HEK293 (cell line): ENCODE measurements around the gene VAPA.

ENCODE experiments used
- CTCF ChIA-PET: fragments of 350-600 bp; formaldehyde crosslinking; extraction: SDS; loops from one replicate; lab custom pipeline; 2021; ENCODE audit warnings: antibody characterized with exemption; lab: Yijun Ruan, JAX
- POLR2A ChIA-PET: fragments of 300-600 bp; formaldehyde crosslinking; extraction: SDS; loops from one replicate; lab custom pipeline; 2020; ENCODE audit warnings: antibody characterized with exemption, inconsistent platforms; lab: Yijun Ruan, JAX
- H3K27ac ChIP-seq: fragments of 200-500 bp; sonication (Bioruptor generic); 2 replicates; pipeline ENCODE4 v1.5.1; 2014; ENCODE audit warnings: low read depth, low read length, control low read depth, inconsistent platforms; ENCODE audit errors: extremely low read depth
- H3K36me3 ChIP-seq, 2 experiments: fragments of 200-500 bp in 1 of 2; sonication (Bioruptor generic) in 1 of 2; 1 replicate in 1 of 2; 2 replicates in 1 of 2; pipeline ENCODE4 v1.5.1; 2014 to 2017; ENCODE audit warnings: inconsistent platforms in 2 of 2, low read length in 2 of 2; ENCODE audit not compliant: control insufficient read depth in 2 of 2, insufficient read depth in 1 of 2
- H3K4me1 ChIP-seq: fragments of 200-500 bp; sonication (Bioruptor generic); 2 replicates; pipeline ENCODE4 v1.5.1; 2014; ENCODE audit warnings: mild to moderate bottlenecking, low read length, inconsistent platforms; ENCODE audit not compliant: control insufficient read depth, insufficient read depth
- H3K4me3 ChIP-seq: 2 replicates; pipeline ENCODE4 v1.5.1; 2011; ENCODE audit warnings: low read depth, mild to moderate bottlenecking, control low read depth, low read length, moderate library complexity
- H3K9me3 ChIP-seq: fragments of 200-500 bp; sonication (Bioruptor generic); 2 replicates; pipeline ENCODE4 v1.5.1; 2014; ENCODE audit warnings: low read depth, low read length, inconsistent platforms; ENCODE audit not compliant: control insufficient read depth, insufficient read depth
- EGR2 ChIP-seq: fragments of 450-650 bp; formaldehyde crosslinking; IDR thresholded peaks from 2 replicates; pipeline ENCODE4 v1.5.1; 2016; ENCODE audit warnings: low read depth, missing biosample characterization, missing genetic modification characterization
- KLF1 ChIP-seq: fragments of 450-650 bp; formaldehyde crosslinking; IDR thresholded peaks from 2 replicates; pipeline ENCODE4 v1.5.1; 2016; ENCODE audit warnings: missing biosample characterization, missing genetic modification characterization
- KLF9 ChIP-seq: fragments of 450-650 bp; formaldehyde crosslinking; IDR thresholded peaks from 2 replicates; pipeline ENCODE4 v1.5.1; 2016; ENCODE audit warnings: missing biosample characterization, missing genetic modification characterization, low read depth
- MYNN ChIP-seq: fragments of 450-650 bp; formaldehyde crosslinking; IDR thresholded peaks from 2 replicates; pipeline ENCODE4 v1.5.1; 2016; ENCODE audit warnings: missing biosample characterization, missing genetic modification characterization, borderline replicate concordance
- OSR2 ChIP-seq: fragments of 450-650 bp; formaldehyde crosslinking; IDR thresholded peaks from 2 replicates; pipeline ENCODE4 v1.5.1; 2016; ENCODE audit warnings: missing biosample characterization, missing genetic modification characterization
- REPIN1 ChIP-seq: fragments of 450-650 bp; formaldehyde crosslinking; IDR thresholded peaks from 2 replicates; pipeline ENCODE4 v1.5.1; 2017; ENCODE audit warnings: missing biosample characterization, missing genetic modification characterization, low read depth
- TCF7L2 ChIP-seq: IDR thresholded peaks from 2 replicates; pipeline ENCODE4 v1.6.1; 2011; ENCODE audit warnings: low read depth, mild to moderate bottlenecking, inconsistent platforms, low read length, moderate library complexity, borderline replicate concordance
- ZNF146 ChIP-seq: fragments of 450-650 bp; formaldehyde crosslinking; IDR thresholded peaks from 2 replicates; pipeline ENCODE4 v1.5.1; 2016; ENCODE audit warnings: missing biosample characterization, missing genetic modification characterization
- ZNF19 ChIP-seq: fragments of 450-650 bp; formaldehyde crosslinking; IDR thresholded peaks from 2 replicates; pipeline ENCODE4; 2016; ENCODE audit warnings: missing biosample characterization, missing genetic modification characterization, low read depth
- ZNF2 ChIP-seq: fragments of 450-650 bp; formaldehyde crosslinking; IDR thresholded peaks from 2 replicates; pipeline ENCODE4 v1.5.1; 2016; ENCODE audit warnings: missing biosample characterization, missing genetic modification characterization
- ZNF23 ChIP-seq: fragments of 450-650 bp; formaldehyde crosslinking; IDR thresholded peaks from 2 replicates; pipeline ENCODE4 v1.5.1; 2016; ENCODE audit warnings: missing biosample characterization, missing genetic modification characterization, borderline replicate concordance
- ZNF311 ChIP-seq: fragments of 450-650 bp; formaldehyde crosslinking; IDR thresholded peaks from 2 replicates; pipeline ENCODE4 v1.5.1; 2017; ENCODE audit warnings: missing biosample characterization, missing genetic modification characterization, borderline replicate concordance
- ZNF391 ChIP-seq: fragments of 450-650 bp; formaldehyde crosslinking; IDR thresholded peaks from 2 replicates; pipeline ENCODE4 v1.5.1; 2016; ENCODE audit warnings: low read depth, missing biosample characterization, missing genetic modification characterization, borderline replicate concordance
- ZNF521 ChIP-seq: fragments of 450-650 bp; formaldehyde crosslinking; IDR thresholded peaks from 2 replicates; pipeline ENCODE4 v1.5.1; 2017; ENCODE audit warnings: missing biosample characterization, mild to moderate bottlenecking, missing genetic modification characterization
- ZNF558 ChIP-seq: fragments of 450-650 bp; formaldehyde crosslinking; IDR thresholded peaks from 2 replicates; pipeline ENCODE4 v1.5.1; 2016; ENCODE audit warnings: missing biosample characterization, missing genetic modification characterization
- ZNF658 ChIP-seq: fragments of 450-650 bp; formaldehyde crosslinking; IDR thresholded peaks from 2 replicates; pipeline ENCODE4; 2016; ENCODE audit warnings: missing biosample characterization, missing genetic modification characterization
- ZNF747 ChIP-seq: fragments of 450-650 bp; formaldehyde crosslinking; IDR thresholded peaks from 2 replicates; pipeline ENCODE4 v1.5.1; 2016; ENCODE audit warnings: missing biosample characterization, missing genetic modification characterization
- ZSCAN4 ChIP-seq: fragments of 450-650 bp; formaldehyde crosslinking; IDR thresholded peaks from 2 replicates; pipeline ENCODE4 v1.5.1; 2017; ENCODE audit warnings: missing biosample characterization, missing genetic modification characterization
- TF ChIP-seq, protein P1 (sequence below): fragments of 450-650 bp; formaldehyde crosslinking; IDR thresholded peaks from 2 replicates; pipeline ENCODE4 v1.5.1; 2016; ENCODE audit warnings: missing biosample characterization, missing genetic modification characterization
- TF ChIP-seq, protein P2 (sequence below): fragments of 450-650 bp; formaldehyde crosslinking; IDR thresholded peaks from 2 replicates; pipeline ENCODE4 v1.5.1; 2017; ENCODE audit warnings: missing biosample characterization, mild to moderate bottlenecking, missing genetic modification characterization, moderate library complexity

The VAPA gene

DNA sequence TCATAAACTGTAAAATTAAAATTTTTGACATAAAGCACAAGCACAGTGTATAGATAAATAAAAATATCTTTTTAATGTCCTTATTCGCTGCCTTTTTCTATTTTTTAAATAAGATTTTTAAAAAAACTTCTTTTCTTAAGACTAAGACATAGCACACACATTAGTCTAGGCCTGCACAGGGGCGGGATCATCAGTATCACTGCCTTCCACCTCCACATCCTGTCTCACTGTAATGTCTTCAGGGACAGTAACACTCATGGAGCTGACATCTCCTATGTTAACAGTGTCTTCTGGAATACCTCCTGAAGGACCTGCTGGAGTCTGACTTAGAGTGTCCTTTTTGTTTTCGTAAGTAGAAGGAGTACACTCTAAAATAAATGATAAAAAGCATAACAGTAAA lies 33.0 kb downstream of the VAPA start:
- CTCF ChIA-PET: no interaction called here
- no peak overlapping the region for H3K4me3 ChIP-seq
- H3K9me3 ChIP-seq: no peaks in the 10 kb centered on the region
- POLR2A ChIA-PET: interaction anchor here (0.9 kb wide), 1 partner anchor 33 kb away, joined by 4 read pairs; the partner anchor contains the start of gene VAPA
- no peaks in the 10 kb centered on the region for H3K4me1 ChIP-seq
- no peak overlapping the region for H3K27ac ChIP-seq
- TF ChIP-seq, protein P1, sequence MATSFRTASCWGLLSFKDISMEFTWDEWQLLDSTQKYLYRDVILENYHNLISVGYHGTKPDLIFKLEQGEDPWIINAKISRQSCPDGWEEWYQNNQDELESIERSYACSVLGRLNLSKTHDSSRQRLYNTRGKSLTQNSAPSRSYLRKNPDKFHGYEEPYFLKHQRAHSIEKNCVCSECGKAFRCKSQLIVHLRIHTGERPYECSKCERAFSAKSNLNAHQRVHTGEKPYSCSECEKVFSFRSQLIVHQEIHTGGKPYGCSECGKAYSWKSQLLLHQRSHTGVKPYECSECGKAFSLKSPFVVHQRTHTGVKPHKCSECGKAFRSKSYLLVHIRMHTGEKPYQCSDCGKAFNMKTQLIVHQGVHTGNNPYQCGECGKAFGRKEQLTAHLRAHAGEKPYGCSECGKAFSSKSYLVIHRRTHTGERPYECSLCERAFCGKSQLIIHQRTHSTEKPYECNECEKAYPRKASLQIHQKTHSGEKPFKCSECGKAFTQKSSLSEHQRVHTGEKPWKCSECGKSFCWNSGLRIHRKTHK: no peak
- TF ChIP-seq REPIN1 (tag by site-specific recombination): no peak
- no peak for TF ChIP-seq ZNF311 (tag by site-specific recombination)
- H3K36me3 ChIP-seq: peaks cover 32 to 48% of the 10 kb centered on the region in 2 experiments

DNA sequence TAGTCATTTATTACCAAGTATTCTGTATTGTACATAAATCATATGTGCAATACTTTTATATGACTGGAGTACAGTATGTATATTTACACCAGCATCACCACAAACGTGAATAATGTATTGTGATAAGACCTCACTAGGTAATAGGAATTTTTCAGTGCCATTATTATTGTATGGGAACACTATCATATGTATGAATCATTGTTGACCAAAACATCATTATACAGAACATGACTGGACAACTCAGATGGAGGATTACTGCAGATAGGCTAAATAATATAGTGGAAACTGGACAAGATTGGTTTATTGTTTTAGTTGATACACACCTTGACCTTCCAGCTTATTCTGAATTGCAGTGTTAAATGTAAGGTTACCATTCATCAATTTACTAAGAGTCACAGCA lies 33.4 kb downstream of the VAPA start:
- POLR2A ChIA-PET: no interaction called here
- TF ChIP-seq ZNF747 (tag by site-specific recombination): no peak
- TF ChIP-seq ZNF2 (tag by site-specific recombination): no peak
- TF ChIP-seq ZNF19 (tag by site-specific recombination): no peak
- no peaks in the 10 kb centered on the region for H3K9me3 ChIP-seq
- H3K36me3 ChIP-seq: peaks cover 32 to 50% of the 10 kb centered on the region in 2 experiments
- no peak overlapping the region for H3K27ac ChIP-seq
- H3K4me1 ChIP-seq: no peaks in the 10 kb centered on the region
- CTCF ChIA-PET: no interaction called here
- H3K4me3 ChIP-seq: no peak overlapping the region

GRCh38 chr18:9949315-9949714 lies 35.5 kb downstream of the VAPA start:
- peaks cover 31 to 60% of the 10 kb centered on the region in 2 experiments for H3K36me3 ChIP-seq
- H3K27ac ChIP-seq: no peak overlapping the region
- H3K9me3 ChIP-seq: no peaks in the 10 kb centered on the region
- ChIA-PET POLR2A (no interaction called here), CTCF (interaction anchor here (0.6 to 1.8 kb wide), 6 partner anchors 11 to 374 kb away, joined by 3 to 8 read pairs (median 3); no protein-coding TSS in a partner anchor)
- H3K4me3 ChIP-seq: no peak overlapping the region
- no peak for TF ChIP-seq ZSCAN4 (tag by site-specific recombination)
- TF ChIP-seq, protein P2, sequence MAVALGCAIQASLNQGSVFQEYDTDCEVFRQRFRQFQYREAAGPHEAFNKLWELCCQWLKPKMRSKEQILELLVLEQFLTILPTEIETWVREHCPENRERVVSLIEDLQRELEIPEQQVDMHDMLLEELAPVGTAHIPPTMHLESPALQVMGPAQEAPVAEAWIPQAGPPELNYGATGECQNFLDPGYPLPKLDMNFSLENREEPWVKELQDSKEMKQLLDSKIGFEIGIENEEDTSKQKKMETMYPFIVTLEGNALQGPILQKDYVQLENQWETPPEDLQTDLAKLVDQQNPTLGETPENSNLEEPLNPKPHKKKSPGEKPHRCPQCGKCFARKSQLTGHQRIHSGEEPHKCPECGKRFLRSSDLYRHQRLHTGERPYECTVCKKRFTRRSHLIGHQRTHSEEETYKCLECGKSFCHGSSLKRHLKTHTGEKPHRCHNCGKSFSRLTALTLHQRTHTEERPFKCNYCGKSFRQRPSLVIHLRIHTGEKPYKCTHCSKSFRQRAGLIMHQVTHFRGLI: no peak
- TF ChIP-seq ZNF658 (tag by site-specific recombination): no peak
- TF ChIP-seq KLF1: no peak
- no peak for TF ChIP-seq ZNF23 (tag by site-specific recombination)
- no peak for TF ChIP-seq EGR2
- no peak for TF ChIP-seq ZNF521 (tag by site-specific recombination)
- no peak for TF ChIP-seq TCF7L2
- TF ChIP-seq KLF9 (tag by site-specific recombination): no peak
- TF ChIP-seq MYNN (tag by site-specific recombination): no peak
- no peak for TF ChIP-seq ZNF146
- TF ChIP-seq ZNF391 (tag by site-specific recombination): no peak
- TF ChIP-seq ZNF558 (tag by site-specific recombination): no peak
- TF ChIP-seq OSR2 (tag by site-specific recombination): no peak
- no peaks in the 10 kb centered on the region for H3K4me1 ChIP-seq
